B cell (primary cell): ENCODE data around the gene RABL2B. TPM values are rescaled to one million over a fixed set of nuclear protein-coding genes. Genes with fewer than 3 reads are reported as not detected.

Experiments
- ATAC-seq: fragments of 200-7000 bp; cut with Tn5 transposase; one replicate; pipeline ENCODE4 v1.10.0; 2021; ENCODE audit warnings: low read depth, mild to moderate bottlenecking, moderate number of reproducible peaks, moderate library complexity
- CTCF ChIA-PET: fragments of 350-600 bp; sonication (Branson Sonifier 250); formaldehyde crosslinking; loops from one replicate; lab custom pipeline; 2021; ENCODE audit warnings: antibody characterized with exemption, inconsistent platforms; lab: Charles Lee
- POLR2A ChIA-PET: fragments of 350-600 bp; sonication (Branson Sonifier 250); formaldehyde crosslinking; loops from one replicate; lab custom pipeline; 2021; ENCODE audit warnings: antibody characterized with exemption; lab: Charles Lee
- DNase-seq: peaks from one replicate; pipeline ENCODE4 v3.0.0; 2013
- H2AFZ ChIP-seq: 2 replicates; pipeline ENCODE4 v1.6.1; 2012; ENCODE audit warnings: mild to moderate bottlenecking, low read depth, low read length; ENCODE audit not compliant: insufficient read depth, poor library complexity, severe bottlenecking
- H3K27ac ChIP-seq, 2 donors: 1 replicate in 1 of 2; 2 replicates in 1 of 2; pipeline ENCODE4 v1.5.1; 2012 to 2013; ENCODE audit warnings: low read length in 2 of 2, mild to moderate bottlenecking in 2 of 2, moderate library complexity in 1 of 2
- H3K27me3 ChIP-seq, 4 experiments: fragments of 200-600 bp in 1 of 4; sonication (generic) in 1 of 4; replicated peaks in 1 of 4; 1 replicate in 2 of 4; 2 replicates in 2 of 4; pipeline versions ENCODE4 v1.6.1 to v1.7.0; 2013 to 2016; ENCODE audit warnings: low read length in 3 of 4, mild to moderate bottlenecking in 2 of 4, mixed read lengths in 1 of 4, moderate library complexity in 1 of 4; ENCODE audit not compliant: insufficient read depth in 4 of 4, control insufficient read depth in 3 of 4; ENCODE audit errors: control extremely low read depth in 1 of 4
- H3K36me3 ChIP-seq, 2 experiments: replicated peaks in 1 of 2; 1 replicate in 1 of 2; 2 replicates in 1 of 2; pipeline versions ENCODE4 v1.6.1 to v1.7.1; 2013; ENCODE audit warnings: low read length in 1 of 2; ENCODE audit not compliant: insufficient read depth in 2 of 2, control insufficient read depth in 1 of 2; ENCODE audit errors: control extremely low read depth in 1 of 2, extremely low read depth in 1 of 2
- H3K4me1 ChIP-seq, 2 donors: fragments of 200-600 bp in 1 of 2; sonication (generic) in 1 of 2; 1 replicate in 1 of 2; 2 replicates in 1 of 2; pipeline versions ENCODE4 v1.5.1 to v1.6.1; 2013 to 2017; ENCODE audit warnings: low read length in 2 of 2; ENCODE audit not compliant: control insufficient read depth in 2 of 2, insufficient read depth in 2 of 2
- H3K4me2 ChIP-seq: replicated peaks from 2 replicates; pipeline ENCODE3; 2012; ENCODE audit warnings: mild to moderate bottlenecking, low read depth, low read length; ENCODE audit not compliant: poor library complexity, severe bottlenecking
- H3K4me3 ChIP-seq, 5 experiments: fragments of 200-600 bp in 1 of 5; sonication (generic) in 1 of 5; 1 replicate in 3 of 5; 2 replicates in 2 of 5; pipeline versions ENCODE4 v1.5.1 to v1.7.0; 2011 to 2016; ENCODE audit warnings: low read length in 4 of 5, mild to moderate bottlenecking in 4 of 5, low read depth in 2 of 5, control low read depth in 1 of 5, moderate library complexity in 1 of 5; ENCODE audit not compliant: insufficient read depth in 1 of 5; ENCODE audit errors: control extremely low read depth in 1 of 5, extremely low read depth in 1 of 5
- H3K79me2 ChIP-seq: fragments of 200-600 bp; sonication (generic); one replicate; pipeline ENCODE4 v1.6.0; 2016; ENCODE audit warnings: low read length; ENCODE audit not compliant: control insufficient read depth, insufficient read depth
- H3K9ac ChIP-seq: fragments of 200-600 bp; sonication (generic); 2 replicates; pipeline ENCODE4 v1.6.1; 2017; ENCODE audit warnings: mild to moderate bottlenecking, low read length, moderate library complexity
- H3K9me3 ChIP-seq, 3 donors: one replicate each; pipeline versions ENCODE4 v1.6.1 to v1.7.1; 2013; ENCODE audit warnings: low read length in 2 of 3; ENCODE audit not compliant: control insufficient read depth in 2 of 3, insufficient read depth in 1 of 3; ENCODE audit errors: control extremely low read depth in 1 of 3
- H4K20me1 ChIP-seq: 2 replicates; pipeline ENCODE4 v1.6.0; 2012; ENCODE audit warnings: mild to moderate bottlenecking, low read length; ENCODE audit not compliant: insufficient read depth, control insufficient read depth, poor library complexity, severe bottlenecking
- H3K27ac Mint-ChIP-seq: one replicate; pipeline ENCODE4 v1.8.0; 2021; ENCODE audit warnings: mixed read lengths
- H3K27me3 Mint-ChIP-seq: one replicate; pipeline ENCODE4 v1.8.0; 2021; ENCODE audit warnings: mixed read lengths
- H3K4me1 Mint-ChIP-seq: one replicate; pipeline ENCODE4 v1.8.0; 2021; ENCODE audit warnings: mixed read lengths
- H3K4me3 Mint-ChIP-seq: one replicate; pipeline ENCODE4 v1.8.0; 2021; ENCODE audit warnings: mixed read lengths
- H3K9me3 Mint-ChIP-seq: one replicate; pipeline ENCODE4 v1.8.0; 2022; ENCODE audit warnings: mixed read lengths; ENCODE audit not compliant: insufficient read depth
- EZH2 ChIP-seq: IDR thresholded peaks from 2 replicates; pipeline ENCODE4 v1.6.1; 2012; ENCODE audit warnings: borderline replicate concordance, low read depth, mild to moderate bottlenecking, moderate library complexity, low read length; ENCODE audit not compliant: insufficient read depth, poor library complexity, severe bottlenecking
- WGBS: methylation state at CpG from one replicate; pipeline ENCODE4 v1.1.5; 2013; ENCODE audit warnings: missing lambda C conversion rate; ENCODE audit not compliant: insufficient coverage; 5-methylcytosine and 5-hydroxymethylcytosine counted together
- intact Hi-C: fragments of 100-400 bp; cut with micrococcal nuclease; formaldehyde crosslinking; loops from one replicate; pipeline ENCODE4 v1.10.0; 2022
- polyA plus RNA-seq: library from polyadenylated mRNA; depleted of rRNA; stranded (reverse); fragments of >200 nt; gene quantifications from 2 replicates; pipeline ENCODE4 v1.2.3, GENCODE V29; 2012
- total RNA-seq, 2 donors: library from RNA; stranded (reverse); fragments of 120-200 nt in 1 of 2; gene quantifications; 1 replicate in 1 of 2; 2 replicates in 1 of 2; pipeline versions ENCODE4 v1.2.3 to v1.2.4, GENCODE V29; 2013 to 2022
- TF ChIP-seq, protein P1 (sequence below): fragments of 200-600 bp; IDR thresholded peaks from one replicate; pipeline ENCODE4 v1.8.0; 2022; ENCODE audit warnings: antibody characterized with exemption, mild to moderate bottlenecking

The RABL2B gene
- total and polyA plus RNA-seq, 2 donors (not counting 1 experiment from before 2014, with no cell fraction given): 93.1 to 99.0 TPM

DNA sequence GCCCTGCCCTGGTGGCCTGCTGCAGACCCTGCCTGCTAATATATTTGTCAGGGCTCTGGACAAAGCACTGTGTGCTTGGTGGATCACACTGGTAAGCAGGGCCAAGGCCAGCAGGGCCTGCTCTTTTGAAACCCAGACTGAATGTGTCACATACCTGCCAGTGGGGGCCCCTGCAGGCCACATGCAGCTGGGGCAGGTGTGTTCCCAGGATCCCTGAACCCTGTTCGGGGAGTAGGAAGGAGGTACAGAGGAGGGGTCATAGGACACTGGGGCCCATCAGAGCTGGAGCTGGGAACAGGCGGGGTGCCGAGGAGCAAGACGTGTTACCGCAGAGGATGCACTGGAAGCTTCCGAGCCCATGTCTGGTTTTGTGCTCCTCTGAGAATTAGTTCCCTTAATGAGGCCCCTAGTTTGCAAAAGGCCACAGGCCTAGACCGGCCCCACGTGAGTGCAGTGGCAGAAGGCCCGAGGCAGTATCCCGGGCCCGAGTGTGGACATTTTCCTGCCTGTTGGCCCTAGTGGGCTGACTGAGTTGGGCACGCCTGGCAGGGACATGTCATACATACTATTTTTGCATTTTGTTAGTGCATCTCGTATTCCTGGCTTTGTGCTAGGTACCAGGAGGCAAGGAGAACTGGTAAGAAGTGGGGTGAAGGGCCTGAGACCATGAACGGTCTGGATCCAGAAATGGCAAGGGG lies 56.6 kb downstream of the RABL2B start:
- 92% methylated on average over 14 of the region's 14 CpGs for WGBS
- TF ChIP-seq, protein P1, sequence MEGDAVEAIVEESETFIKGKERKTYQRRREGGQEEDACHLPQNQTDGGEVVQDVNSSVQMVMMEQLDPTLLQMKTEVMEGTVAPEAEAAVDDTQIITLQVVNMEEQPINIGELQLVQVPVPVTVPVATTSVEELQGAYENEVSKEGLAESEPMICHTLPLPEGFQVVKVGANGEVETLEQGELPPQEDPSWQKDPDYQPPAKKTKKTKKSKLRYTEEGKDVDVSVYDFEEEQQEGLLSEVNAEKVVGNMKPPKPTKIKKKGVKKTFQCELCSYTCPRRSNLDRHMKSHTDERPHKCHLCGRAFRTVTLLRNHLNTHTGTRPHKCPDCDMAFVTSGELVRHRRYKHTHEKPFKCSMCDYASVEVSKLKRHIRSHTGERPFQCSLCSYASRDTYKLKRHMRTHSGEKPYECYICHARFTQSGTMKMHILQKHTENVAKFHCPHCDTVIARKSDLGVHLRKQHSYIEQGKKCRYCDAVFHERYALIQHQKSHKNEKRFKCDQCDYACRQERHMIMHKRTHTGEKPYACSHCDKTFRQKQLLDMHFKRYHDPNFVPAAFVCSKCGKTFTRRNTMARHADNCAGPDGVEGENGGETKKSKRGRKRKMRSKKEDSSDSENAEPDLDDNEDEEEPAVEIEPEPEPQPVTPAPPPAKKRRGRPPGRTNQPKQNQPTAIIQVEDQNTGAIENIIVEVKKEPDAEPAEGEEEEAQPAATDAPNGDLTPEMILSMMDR: no peak
- no peak for TF ChIP-seq EZH2
- no peak overlapping the region for H3K4me3 ChIP-seq
- CTCF ChIA-PET: no interaction called here
- peaks cover 0 to 4% (median 0%) of the 10 kb centered on the region in 3 donors for H3K9me3 ChIP-seq
- H3K4me1 ChIP-seq: peaks cover 8 to 12% of the 10 kb centered on the region in 2 donors
- POLR2A ChIA-PET: no interaction called here
- no peak overlapping the region for H3K27ac ChIP-seq
- Mint-ChIP-seq H3K4me3 (no peak overlapping the region), H3K9me3 (no peaks in the 10 kb centered on the region), H3K27ac (no peak overlapping the region), H3K27me3 (no peaks in the 10 kb centered on the region), H3K4me1 (peaks cover 12% of the 10 kb centered on the region)
- no peak overlapping the region for H3K4me2 ChIP-seq
- intact Hi-C loops: no loop called here
- ATAC-seq: no peak
- no peaks in the 10 kb centered on the region for H3K79me2 ChIP-seq
- H4K20me1 ChIP-seq: no peaks in the 10 kb centered on the region
- H2AFZ ChIP-seq: no peak overlapping the region
- no peaks in the 10 kb centered on the region for H3K27me3 ChIP-seq
- no peaks in the 10 kb centered on the region for H3K36me3 ChIP-seq
- H3K9ac ChIP-seq: no peak overlapping the region
- no peak for DNase-seq

DNA sequence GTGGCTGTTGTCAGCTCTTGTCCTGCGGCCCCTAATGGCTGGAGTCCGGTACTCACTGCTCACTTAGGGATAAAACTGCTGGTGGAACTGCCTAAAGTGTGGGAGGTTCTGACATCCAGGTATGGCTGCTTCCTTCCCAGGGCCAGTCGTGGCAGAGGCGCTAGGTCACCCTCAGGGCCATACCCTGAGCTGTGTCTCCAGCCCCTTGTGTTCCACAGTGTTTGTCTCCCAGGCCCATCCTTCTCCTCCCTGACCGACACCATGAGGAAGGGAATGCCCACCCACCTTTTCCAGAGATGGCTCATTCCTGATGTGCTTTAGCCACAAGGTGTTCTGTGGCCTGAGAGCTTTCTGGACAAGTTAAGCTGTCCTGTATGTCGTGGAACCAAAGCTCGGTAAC lies 57.8 kb downstream of the RABL2B start:
- no peaks in the 10 kb centered on the region for H3K79me2 ChIP-seq
- ChIA-PET CTCF (no interaction called here), POLR2A (no interaction called here)
- no peak overlapping the region for H3K4me2 ChIP-seq
- no peak overlapping the region for H3K9ac ChIP-seq
- no peak overlapping the region for H2AFZ ChIP-seq
- TF ChIP-seq, protein P1: no peak
- no peak for TF ChIP-seq EZH2
- Mint-ChIP-seq H3K27ac (no peak overlapping the region), H3K4me1 (peaks cover 12% of the 10 kb centered on the region), H3K4me3 (no peak overlapping the region), H3K27me3 (no peaks in the 10 kb centered on the region), H3K9me3 (no peaks in the 10 kb centered on the region)
- H4K20me1 ChIP-seq: no peaks in the 10 kb centered on the region
- no peak overlapping the region for H3K4me3 ChIP-seq
- ATAC-seq (no peak), DNase-seq (no peak)
- H3K4me1 ChIP-seq: peaks cover 8 to 12% of the 10 kb centered on the region in 2 donors
- H3K9me3 ChIP-seq: peaks cover 0 to 4% (median 0%) of the 10 kb centered on the region in 3 donors
- intact Hi-C loops: no loop called here
- 95% methylated on average over 7 of the region's 7 CpGs for WGBS
- H3K27me3 ChIP-seq: no peaks in the 10 kb centered on the region
- no peak overlapping the region for H3K27ac ChIP-seq
- H3K36me3 ChIP-seq: no peaks in the 10 kb centered on the region
